OCI-LY7 (cell line): Measurements from ENCODE around the gene RAPGEF2. TPM values are rescaled to one million over a fixed set of nuclear protein-coding genes. Genes with fewer than 3 reads are reported as not detected.

Source experiments
- BruUV-seq: library from RNA; stranded (reverse); fragments of 400-500 nt; replicated peaks from 2 replicates; lab custom pipeline; 2021; lab: Mats Ljungman, UMichigan
- CTCF ChIA-PET: fragments of 300-600 bp; sonication (Branson Sonifier 250); formaldehyde crosslinking; loops from one replicate; lab custom pipeline; 2022; ENCODE audit warnings: antibody characterized with exemption; ENCODE audit not compliant: unreplicated experiment; lab: Charles Lee
- POLR2A ChIA-PET: fragments of 300-600 bp; sonication (Branson Sonifier 250); formaldehyde crosslinking; loops from one replicate; lab custom pipeline; 2022; ENCODE audit warnings: antibody characterized with exemption; lab: Charles Lee
- DNase-seq: peaks from one replicate; pipeline ENCODE4 v3.0.0-alpha.2; 2015; ENCODE audit warnings: low spot score
- H2AFZ ChIP-seq: fragments of 200-600 bp; sonication (generic), shearing (Covaris generic); 2 replicates; pipeline ENCODE4 v1.6.1; 2014; ENCODE audit warnings: mild to moderate bottlenecking, antibody characterized with exemption, low read length, moderate library complexity
- H3K27ac ChIP-seq: fragments of 200-600 bp; sonication (generic); 2 replicates; pipeline ENCODE4 v1.5.1; 2014; ENCODE audit warnings: mixed run types, low read depth, mild to moderate bottlenecking, moderate library complexity, low read length, inconsistent platforms; ENCODE audit not compliant: poor library complexity, severe bottlenecking
- H3K36me3 ChIP-seq: fragments of 200-600 bp; sonication (generic); 2 replicates; pipeline ENCODE4 v1.6.1; 2014; ENCODE audit warnings: mild to moderate bottlenecking, antibody characterized with exemption, low read length, moderate library complexity, mixed read lengths; ENCODE audit not compliant: insufficient read depth
- H3K4me1 ChIP-seq: fragments of 200-600 bp; sonication (generic); 2 replicates; pipeline ENCODE4 v1.5.1; 2014; ENCODE audit warnings: mild to moderate bottlenecking, low read length; ENCODE audit not compliant: insufficient read depth, poor library complexity, severe bottlenecking
- H3K4me2 ChIP-seq: fragments of 200-600 bp; sonication (generic); 2 replicates; pipeline ENCODE4 v1.6.1; 2014; ENCODE audit warnings: mild to moderate bottlenecking, low read length
- H3K4me3 ChIP-seq: fragments of 200-600 bp; sonication (generic); 2 replicates; pipeline ENCODE4 v1.5.1; 2014; ENCODE audit warnings: mild to moderate bottlenecking, low read depth, low read length; ENCODE audit not compliant: poor library complexity, severe bottlenecking
- H3K79me2 ChIP-seq: fragments of 200-600 bp; sonication (generic); 2 replicates; pipeline ENCODE4 v1.6.1; 2016; ENCODE audit warnings: low read depth, mild to moderate bottlenecking, low read length, moderate library complexity, mixed read lengths; ENCODE audit not compliant: insufficient read depth
- H3K9me2 ChIP-seq: fragments of 200-600 bp; sonication (generic); 2 replicates; pipeline ENCODE4 v1.6.1; 2016; ENCODE audit warnings: mild to moderate bottlenecking, low read length, mixed read lengths; ENCODE audit not compliant: insufficient read depth
- H3K9me3 ChIP-seq: fragments of 200-600 bp; sonication (generic); 2 replicates; pipeline ENCODE4 v1.6.1; 2014; ENCODE audit warnings: mild to moderate bottlenecking, mixed run types, low read length, mixed read lengths
- H4K20me1 ChIP-seq: fragments of 200-600 bp; sonication (generic); 2 replicates; pipeline ENCODE4 v1.6.1; 2014; ENCODE audit warnings: mild to moderate bottlenecking, antibody characterized with exemption, low read length, moderate library complexity, mixed read lengths; ENCODE audit not compliant: insufficient read depth
- CTCF ChIP-seq: fragments of 200-600 bp; sonication (generic); conservative IDR thresholded peaks from 2 replicates; pipeline ENCODE4 v1.5.1; 2014; ENCODE audit warnings: mild to moderate bottlenecking, antibody characterized with exemption, low read length, moderate library complexity, mixed read lengths
- EZH2phosphoT487 ChIP-seq: fragments of 200-600 bp; sonication (generic); IDR thresholded peaks from 2 replicates; pipeline ENCODE4 v1.6.1; 2018; ENCODE audit warnings: low read depth, borderline replicate concordance, mild to moderate bottlenecking, mixed run types, antibody characterized with exemption, low read length, moderate library complexity, mixed read lengths
- intact Hi-C: fragments of 100-400 bp; cut with micrococcal nuclease; formaldehyde crosslinking; loops from one replicate; pipeline ENCODE4 v1.10.0; 2022; ENCODE audit not compliant: unreplicated experiment
- total RNA-seq, 2 experiments: library from RNA; depleted of rRNA in 1 of 2; stranded (reverse); fragments of >200 nt in 1 of 2; shearing (Covaris generic) in 1 of 2; gene quantifications; 2 replicates each; pipeline ENCODE4 v1.2.3, GENCODE V29; 2014 to 2022

Gene RAPGEF2
- total RNA-seq, 2 experiments from 2014 or later = 4.6 to 6.5 TPM

GRCh38 chr4:159227378-159227777 lies 124.5 kb downstream of the RAPGEF2 start:
- intact Hi-C loops = no loop called here
- Histone ChIP-seq H2AFZ (no peak overlapping the region), H3K79me2 (no peaks in the 10 kb centered on the region), H3K9me3 (no peaks in the 10 kb centered on the region), H3K4me1 (no peaks in the 10 kb centered on the region), H4K20me1 (no peaks in the 10 kb centered on the region), H3K9me2 (no peaks in the 10 kb centered on the region), H3K4me2 (no peak overlapping the region), H3K4me3 (no peak overlapping the region), H3K27ac (no peak overlapping the region), H3K36me3 (no peaks in the 10 kb centered on the region)
- POLR2A ChIA-PET = no interaction called here
- BruUV-seq = no TSS peak
- TF ChIP-seq CTCF = no peak
- DNase-seq = no peak
- CTCF ChIA-PET = no interaction called here

- Histone ChIP-seq H4K20me1 (no peaks in the 10 kb centered on the region), H3K4me2 (no peak overlapping the region), H3K9me2 (no peaks in the 10 kb centered on the region), H3K4me3 (no peak overlapping the region), H3K9me3 (no peaks in the 10 kb centered on the region), H3K36me3 (no peaks in the 10 kb centered on the region), H3K4me1 (no peaks in the 10 kb centered on the region), H3K27ac (no peak overlapping the region), H2AFZ (no peak overlapping the region), H3K79me2 (no peaks in the 10 kb centered on the region)
- no peak for DNase-seq
- no peak for TF ChIP-seq CTCF
- no peak for TF ChIP-seq EZH2phosphoT487
- ChIA-PET POLR2A (no interaction called here), CTCF (interaction anchor here (0.6 kb wide), 1 partner anchor 401 kb away, joined by 3 read pairs; no protein-coding TSS in a partner anchor)
- no TSS peak for BruUV-seq
- intact Hi-C loops = no loop called here
These were observed 125.1 kb downstream of the RAPGEF2 start for GRCh38 chr4:159227984-159228383.

DNA sequence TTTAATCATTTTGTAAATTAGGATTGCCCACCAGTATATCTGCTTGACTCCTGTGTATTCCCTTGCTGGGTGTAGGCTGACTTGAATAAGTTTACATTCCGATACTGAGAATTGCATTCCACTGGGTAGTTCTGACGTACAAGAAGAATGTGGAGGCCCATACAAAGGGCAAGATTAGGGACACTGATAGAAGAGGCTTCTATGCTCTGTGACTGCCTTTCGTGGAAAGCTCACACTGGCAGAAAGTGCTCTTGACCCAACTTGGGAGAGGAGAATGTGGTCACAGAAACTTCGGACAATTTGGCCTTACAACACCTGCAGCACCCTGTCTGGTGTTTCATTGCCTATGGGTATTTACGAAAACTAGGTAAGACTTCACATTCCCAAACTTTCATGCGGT lies 126.3 kb downstream of the RAPGEF2 start:
- ChIA-PET POLR2A (no interaction called here), CTCF (no interaction called here)
- no peak overlapping the region for H3K4me2 ChIP-seq
- H3K79me2 ChIP-seq = no peaks in the 10 kb centered on the region
- H4K20me1 ChIP-seq = no peaks in the 10 kb centered on the region
- H3K9me2 ChIP-seq = no peaks in the 10 kb centered on the region
- intact Hi-C loops = no loop called here
- no peak overlapping the region for H3K27ac ChIP-seq
- H3K4me3 ChIP-seq = no peak overlapping the region
- no peak overlapping the region for H2AFZ ChIP-seq
- H3K36me3 ChIP-seq = no peaks in the 10 kb centered on the region
- DNase-seq = no peak
- no peaks in the 10 kb centered on the region for H3K4me1 ChIP-seq
- no peaks in the 10 kb centered on the region for H3K9me3 ChIP-seq
- TF ChIP-seq CTCF = no peak
- no peak for TF ChIP-seq EZH2phosphoT487
- BruUV-seq = no TSS peak
